Large intestine (tissue), 12 donors: ENCODE data around the gene MROH2B. TPM values are rescaled to one million over a fixed set of nuclear protein-coding genes. Genes with fewer than 3 reads are reported as not detected.

Experiments
- DNase-seq, 2 donors: peaks; one replicate each; pipeline versions ENCODE4 v3.0.0 to v3.0.0-alpha.2; 2013
- H3K27ac ChIP-seq: one replicate; pipeline ENCODE4 v1.5.1; 2013; ENCODE audit warnings: low read length
- H3K27me3 ChIP-seq: 2 replicates; pipeline ENCODE4 v1.6.1; 2013; ENCODE audit warnings: low read length; ENCODE audit not compliant: control insufficient read depth, insufficient read depth
- H3K36me3 ChIP-seq: 2 replicates; pipeline ENCODE4 v1.6.1; 2013; ENCODE audit warnings: low read length; ENCODE audit not compliant: control insufficient read depth, insufficient read depth
- H3K4me1 ChIP-seq: one replicate; pipeline ENCODE4 v1.6.1; 2013; ENCODE audit warnings: low read length; ENCODE audit not compliant: control insufficient read depth, insufficient read depth
- H3K4me3 ChIP-seq: one replicate; pipeline ENCODE4 v1.5.1; 2013; ENCODE audit warnings: low read length
- H3K9me3 ChIP-seq: one replicate; pipeline ENCODE4 v1.6.1; 2013; ENCODE audit warnings: mild to moderate bottlenecking, low read depth, low read length, moderate library complexity; ENCODE audit not compliant: control insufficient read depth
- WGBS: methylation state at CpG from one replicate; pipeline ENCODE4 v1.1.5; 2013; ENCODE audit warnings: low lambda C conversion rate; ENCODE audit not compliant: insufficient coverage; 5-methylcytosine and 5-hydroxymethylcytosine counted together
- long read RNA-seq, 11 donors: transcript quantifications; one replicate each; lab custom pipeline, GENCODE V29; 2026
- polyA plus RNA-seq: library from polyadenylated mRNA; unstranded; fragments of 120-200 nt; gene quantifications from one replicate; pipeline ENCODE4 v1.2.1, GENCODE V29; 2013

MROH2B gene
- polyA plus RNA-seq: not detected
- long read RNA-seq, donor 1: 0 reads
- long read RNA-seq, donor 2: 0 reads
- long read RNA-seq, donor 3: 0 reads
- long read RNA-seq, donor 4: 0 reads
- long read RNA-seq, donor 5: 0 reads
- long read RNA-seq, donor 6: 0 reads
- long read RNA-seq, donor 7: 0 reads
- long read RNA-seq, donor 8: 0 reads
- long read RNA-seq, donor 9, partial matches to known transcripts: 86 of 86 reads
- long read RNA-seq, donor 9, other reads (novel, unspliced or antisense): 0 of 86 reads
- long read RNA-seq, donor 10: 0 reads
- long read RNA-seq, donor 11: 0 reads

- Histone ChIP-seq H3K9me3 (no peaks in the 10 kb centered on the region), H3K4me3 (no peak within 1 kb of the TSS), H3K27ac (no peak within 1 kb of the TSS), H3K36me3 (no peaks in the 10 kb centered on the region), H3K4me1 (no peaks in the 10 kb centered on the region), H3K27me3 (no peaks in the 10 kb centered on the region)
- no peak for DNase-seq
- WGBS: no CpG with 5 or more reads among the region's 1 CpG
These were observed at the start of gene MROH2B for GRCh38 chr5:41071242-41071641. TSS of gene MROH2B (minus strand) at chr5:41071342. CDS start at chr5:41070852, 490 bp downstream.

- no peaks in the 10 kb centered on the region for H3K9me3 ChIP-seq
- 100% methylated on average over 1 of the region's 8 CpGs for WGBS
- no peaks in the 10 kb centered on the region for H3K27me3 ChIP-seq
- no peak for DNase-seq
- no peaks in the 10 kb centered on the region for H3K36me3 ChIP-seq
- no peaks in the 10 kb centered on the region for H3K4me1 ChIP-seq
- H3K4me3 ChIP-seq: no peak overlapping the region
- no peak overlapping the region for H3K27ac ChIP-seq
These were observed 49.5 kb upstream of the MROH2B start for GRCh38 chr5:41120600-41120999.

DNA sequence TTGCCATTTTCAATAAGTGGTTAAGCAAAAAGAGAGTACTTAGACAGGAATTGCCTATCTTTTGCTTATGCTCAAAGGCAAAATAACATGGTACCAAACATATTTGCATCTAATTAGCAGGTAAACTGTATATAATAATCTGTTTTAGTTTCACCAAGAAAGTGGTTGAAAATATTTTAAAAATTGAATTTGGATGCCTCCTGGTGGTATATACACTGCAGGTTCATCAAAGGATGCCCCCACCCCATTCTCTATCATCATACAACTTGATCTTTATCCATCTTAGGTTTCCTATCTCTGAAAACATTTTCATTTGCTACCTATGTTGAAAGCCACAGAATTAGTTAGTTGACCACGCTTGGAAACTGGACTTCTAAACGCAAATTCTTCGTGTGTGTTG is 47.0 kb upstream of the MROH2B start:
- Histone ChIP-seq H3K4me1 (no peaks in the 10 kb centered on the region), H3K27me3 (no peaks in the 10 kb centered on the region), H3K9me3 (no peaks in the 10 kb centered on the region), H3K36me3 (no peaks in the 10 kb centered on the region), H3K27ac (no peak overlapping the region), H3K4me3 (no peak overlapping the region)
- WGBS: 100% methylated on average over 3 of the region's 3 CpGs
- no peak for DNase-seq

DNA sequence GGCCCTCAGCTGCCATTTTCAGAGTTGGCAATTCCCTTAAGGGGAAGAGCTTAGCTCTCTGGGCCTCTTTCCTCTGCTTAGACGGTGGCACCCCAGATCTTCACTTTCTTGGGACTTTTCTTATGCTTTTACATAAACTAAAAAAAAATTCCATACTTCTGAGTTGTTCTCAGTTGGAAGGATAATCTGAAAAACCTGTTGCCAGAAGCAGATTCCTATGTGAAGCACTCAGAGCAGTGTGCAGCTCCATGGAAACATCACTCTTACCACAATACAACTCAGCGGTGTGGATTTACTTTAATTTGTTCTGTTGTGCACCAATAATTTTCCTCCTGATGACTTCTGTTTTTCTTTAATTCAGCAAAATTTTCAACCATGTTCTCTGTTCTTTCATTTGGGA is 44.1 kb upstream of the MROH2B start:
- DNase-seq: no peak
- Histone ChIP-seq H3K36me3 (no peaks in the 10 kb centered on the region), H3K4me3 (no peak overlapping the region), H3K27ac (no peak overlapping the region), H3K9me3 (no peaks in the 10 kb centered on the region), H3K27me3 (no peaks in the 10 kb centered on the region), H3K4me1 (no peaks in the 10 kb centered on the region)
- 60% methylated on average over 1 of the region's 2 CpGs for WGBS

DNA sequence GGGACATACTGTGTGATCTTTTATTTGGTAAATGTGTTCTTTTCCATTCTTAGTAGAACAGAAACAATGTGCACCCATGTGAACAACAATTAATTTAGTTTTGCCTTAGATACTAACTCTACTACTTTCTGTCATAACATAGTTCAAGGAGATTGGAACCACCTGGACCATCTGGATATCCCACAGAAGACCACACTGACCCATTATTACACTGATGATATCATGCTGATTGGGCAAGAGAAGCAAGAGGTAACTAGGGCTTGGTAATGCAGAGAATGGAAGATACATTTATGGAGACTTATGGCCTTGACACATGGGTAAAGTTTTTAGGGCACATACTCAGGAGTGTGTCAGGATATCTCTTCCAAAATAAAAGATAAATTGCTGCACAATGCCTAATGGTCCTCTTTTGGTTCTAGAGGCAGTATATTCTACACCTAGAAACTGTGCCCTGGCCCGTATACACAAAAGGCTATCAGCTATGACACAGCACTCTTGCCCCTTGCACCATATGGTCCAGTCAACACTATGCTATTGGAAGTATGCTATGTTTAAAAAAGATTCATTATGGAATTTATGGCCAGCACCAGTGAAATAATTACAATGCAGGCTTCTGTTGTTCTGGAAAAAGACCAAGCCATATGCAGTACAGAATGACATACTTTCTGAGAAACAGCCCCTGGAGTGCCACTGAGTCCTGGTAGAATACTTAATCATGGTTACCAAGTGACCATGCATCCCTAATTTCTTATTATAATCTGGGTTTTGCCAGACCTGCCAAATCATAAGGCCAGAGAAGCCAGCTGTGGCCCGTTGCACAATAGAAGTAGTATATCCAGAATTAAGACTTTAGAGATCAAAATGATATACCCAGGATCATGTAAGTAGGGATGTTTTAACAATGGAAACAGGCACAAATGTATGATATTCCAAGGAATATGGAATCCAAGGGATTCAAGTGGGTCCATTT is 41.6 kb upstream of the MROH2B start:
- no CpG with 5 or more reads among the region's 2 CpGs for WGBS
- H3K27ac ChIP-seq: no peak overlapping the region
- H3K4me3 ChIP-seq: no peak overlapping the region
- H3K4me1 ChIP-seq: no peaks in the 10 kb centered on the region
- no peak for DNase-seq
- no peaks in the 10 kb centered on the region for H3K9me3 ChIP-seq
- no peaks in the 10 kb centered on the region for H3K36me3 ChIP-seq
- H3K27me3 ChIP-seq: no peaks in the 10 kb centered on the region

DNA sequence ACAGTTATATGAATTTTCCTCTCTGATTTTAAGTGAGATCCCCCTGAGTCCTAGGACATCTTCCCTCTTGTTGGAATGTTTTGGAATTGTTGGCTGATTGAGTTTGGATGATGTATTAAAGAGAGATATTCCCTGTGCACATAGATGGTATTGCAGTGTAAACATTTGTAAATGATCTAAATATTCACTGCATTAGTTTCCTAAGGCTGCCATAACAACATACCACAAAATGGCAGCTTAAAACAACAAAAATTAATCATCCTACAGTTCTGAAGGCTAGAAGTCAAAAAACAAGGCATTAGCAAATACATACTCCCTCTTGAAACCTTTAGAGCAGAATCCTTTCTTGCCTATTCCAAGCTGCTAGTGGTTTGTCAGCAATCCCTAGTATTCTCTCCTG is 38.0 kb upstream of the MROH2B start:
- no peak for DNase-seq
- Histone ChIP-seq H3K27ac (no peak overlapping the region), H3K9me3 (no peaks in the 10 kb centered on the region), H3K4me1 (no peaks in the 10 kb centered on the region), H3K36me3 (no peaks in the 10 kb centered on the region), H3K27me3 (no peaks in the 10 kb centered on the region), H3K4me3 (no peak overlapping the region)

DNA sequence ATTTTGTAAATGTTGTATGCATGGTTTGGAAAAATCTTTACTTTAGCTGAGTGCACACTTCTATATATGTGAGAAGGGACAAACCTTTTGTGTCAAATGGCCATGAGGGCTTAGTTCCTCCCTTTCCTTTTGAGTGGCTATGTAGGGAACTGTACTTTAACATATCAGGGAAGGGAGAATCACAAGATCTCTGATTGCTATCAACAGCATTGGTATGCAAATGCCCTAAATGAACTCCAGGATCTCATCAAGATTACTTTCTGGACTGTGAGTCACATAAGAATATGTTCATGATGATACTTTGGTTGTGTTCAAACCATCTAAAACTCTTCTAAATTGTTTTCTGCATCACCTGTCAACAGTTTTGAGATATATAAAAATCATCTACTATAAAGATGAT is 31.2 kb upstream of the MROH2B start:
- no peaks in the 10 kb centered on the region for H3K36me3 ChIP-seq
- H3K27me3 ChIP-seq: no peaks in the 10 kb centered on the region
- H3K27ac ChIP-seq: no peak overlapping the region
- DNase-seq: no peak
- H3K9me3 ChIP-seq: no peaks in the 10 kb centered on the region
- no peaks in the 10 kb centered on the region for H3K4me1 ChIP-seq
- no peak overlapping the region for H3K4me3 ChIP-seq

- Histone ChIP-seq H3K36me3 (no peaks in the 10 kb centered on the region), H3K4me1 (no peaks in the 10 kb centered on the region), H3K9me3 (no peaks in the 10 kb centered on the region), H3K27ac (no peak overlapping the region), H3K4me3 (no peak overlapping the region), H3K27me3 (no peaks in the 10 kb centered on the region)
- no peak for DNase-seq
- no CpG with 5 or more reads among the region's 2 CpGs for WGBS
These were observed 26.5 kb upstream of the MROH2B start for GRCh38 chr5:41097642-41098041.

DNA sequence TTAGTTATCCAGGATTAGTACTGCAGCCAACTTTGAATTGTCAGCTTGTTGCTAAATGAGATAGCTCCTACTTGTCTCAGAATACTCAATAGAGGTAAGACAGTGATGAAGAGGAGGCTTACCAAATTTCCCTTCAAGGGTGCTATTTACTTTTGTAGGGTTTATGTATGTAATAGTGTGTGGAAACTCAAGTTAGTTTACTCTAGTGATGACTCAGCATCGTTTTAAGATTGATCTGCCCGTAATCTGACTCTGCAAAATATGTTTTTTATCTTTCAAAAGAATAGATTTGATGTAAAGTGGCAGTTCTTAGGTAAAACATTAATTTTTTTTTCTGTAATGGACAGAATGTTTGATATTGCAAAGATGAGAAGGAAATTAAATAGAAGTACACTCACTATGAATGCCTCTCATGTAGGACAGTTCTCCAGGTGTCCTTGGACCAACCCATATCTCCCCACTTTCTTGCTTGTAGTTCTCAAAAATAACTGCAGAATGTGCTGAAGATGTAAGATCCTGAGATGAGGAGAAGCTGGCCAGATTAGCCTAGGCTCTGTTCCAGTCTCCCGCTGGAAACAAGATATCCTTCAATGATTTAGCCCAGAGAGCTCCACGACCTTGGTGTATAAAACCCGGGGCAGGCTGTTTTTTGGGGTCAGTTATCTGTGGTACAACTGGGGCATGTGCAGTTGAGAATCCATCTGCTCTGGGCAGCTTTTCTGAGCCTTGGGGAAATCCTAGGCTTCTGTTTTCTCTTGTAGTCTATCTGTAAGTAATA is 24.4 kb upstream of the MROH2B start:
- H3K27ac ChIP-seq: no peak overlapping the region
- no peak overlapping the region for H3K4me3 ChIP-seq

GRCh38 chr5:41094871-41095270 is 23.7 kb upstream of the MROH2B start:
- no peak for DNase-seq
- no peak overlapping the region for H3K4me3 ChIP-seq
- WGBS: no CpG with 5 or more reads among the region's 2 CpGs
- no peaks in the 10 kb centered on the region for H3K9me3 ChIP-seq
- no peaks in the 10 kb centered on the region for H3K4me1 ChIP-seq
- no peak overlapping the region for H3K27ac ChIP-seq
- H3K36me3 ChIP-seq: no peaks in the 10 kb centered on the region
- H3K27me3 ChIP-seq: no peaks in the 10 kb centered on the region

More for the DNA sequence above, 24.4 kb upstream of the MROH2B start:
- Histone ChIP-seq H3K36me3 (no peaks in the 10 kb centered on the region), H3K27me3 (no peaks in the 10 kb centered on the region), H3K9me3 (no peaks in the 10 kb centered on the region), H3K4me1 (no peaks in the 10 kb centered on the region)
- no peak for DNase-seq
- 75% methylated on average over 2 of the region's 5 CpGs for WGBS
